T-helper 2 cell (primary cell): ENCODE data around the gene FGD5.

Experiments
- DNase-seq, 5 experiments: peaks; one replicate each; pipeline versions ENCODE4 v3.0.0 to v3.0.0-alpha.2; 2012 to 2022

The FGD5 gene

GRCh38 chr3:14857506-14857905 is 38.7 kb downstream of the FGD5 start:
- peak in 1 of 5 experiments; percentile 23 for DNase-seq

- DNase-seq, result no peak
Observed at GRCh38 chr3:14858105-14858504, 39.3 kb downstream of the FGD5 start.

DNA sequence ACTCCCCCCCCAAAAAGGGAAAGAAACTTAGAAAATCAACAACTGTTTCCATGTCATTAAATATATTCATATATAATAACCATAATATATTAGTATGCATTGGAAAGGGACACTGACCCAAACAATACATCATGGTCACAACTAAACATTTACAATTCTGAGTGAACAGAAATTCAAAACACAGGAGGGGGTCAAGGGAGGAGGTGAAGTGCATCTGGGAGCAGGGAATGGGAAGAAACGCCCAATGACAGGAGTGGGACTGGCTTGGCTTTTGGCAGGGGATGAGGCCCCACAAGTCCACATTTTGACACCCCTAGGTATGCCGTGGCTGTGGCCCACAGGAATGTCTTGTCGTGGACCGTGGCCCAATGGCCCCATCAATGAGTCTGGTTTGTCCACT is 41.1 kb downstream of the FGD5 start:
- no peak for DNase-seq

DNA sequence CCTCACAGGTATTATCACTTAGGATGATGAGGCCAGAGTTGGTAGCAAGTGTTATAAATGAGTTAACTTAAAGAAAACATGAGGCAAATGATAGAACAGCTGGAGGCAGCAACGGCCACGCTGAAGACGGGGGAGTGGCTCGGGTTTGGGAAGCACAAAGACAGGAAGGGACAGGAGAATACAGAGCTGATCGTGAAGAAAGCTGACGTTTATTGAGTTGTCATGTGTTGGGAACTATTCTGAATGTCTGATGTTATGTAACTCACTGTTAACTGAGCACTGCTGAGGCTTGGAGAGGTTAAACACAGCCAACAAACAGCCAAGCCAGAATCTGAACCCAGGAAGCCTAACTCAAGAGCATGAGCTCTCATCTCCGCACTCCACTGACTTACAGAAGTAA is 42.3 kb downstream of the FGD5 start:
- no peak for DNase-seq

DNA sequence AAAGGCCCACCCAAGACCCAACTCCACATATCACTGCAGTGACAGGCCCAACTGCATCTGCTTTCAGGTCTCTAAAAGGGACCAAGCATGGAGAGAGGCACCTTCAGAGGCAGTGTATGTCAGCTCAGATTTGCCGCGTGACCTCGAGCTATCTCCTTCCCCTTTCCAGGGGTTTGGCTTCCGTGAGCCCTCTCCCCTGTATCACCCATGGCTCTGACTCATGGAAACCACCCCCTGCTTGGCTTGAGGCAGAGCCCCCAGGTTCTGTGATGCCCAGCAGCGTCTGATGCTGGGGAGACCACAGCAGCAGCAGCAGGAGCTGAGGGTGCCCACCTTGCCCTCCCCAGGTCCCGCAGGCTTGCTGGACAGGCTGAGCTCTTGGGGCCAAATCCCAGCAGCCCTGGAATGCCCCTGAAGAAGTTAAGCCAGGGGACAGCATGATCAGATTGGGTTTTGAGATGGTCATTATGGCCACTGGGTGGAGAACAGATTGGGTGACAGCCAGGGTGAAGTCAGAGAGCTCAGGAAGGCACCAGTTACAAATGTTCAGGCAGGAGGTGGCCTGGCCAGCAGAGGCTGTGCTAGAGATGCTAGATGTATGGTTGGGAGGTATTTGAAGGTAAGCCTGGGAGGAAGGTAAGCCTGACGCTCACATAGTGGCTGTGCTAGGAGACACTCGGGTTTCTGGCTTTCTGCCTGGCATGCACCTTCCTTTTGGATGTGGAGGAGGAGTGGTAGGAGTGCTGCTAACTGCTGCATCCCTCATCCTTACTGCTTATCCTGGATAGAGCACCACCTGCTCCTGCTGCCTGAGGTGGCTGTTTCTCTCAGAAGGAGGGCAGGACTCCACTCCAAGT is 42.9 kb downstream of the FGD5 start:
- no peak for DNase-seq

- DNase-seq, result no peak
Observed at GRCh38 chr3:14862303-14862660, 43.5 kb downstream of the FGD5 start.

- no peak for DNase-seq
Observed at GRCh38 chr3:14862661-14863230, 44.0 kb downstream of the FGD5 start.

- DNase-seq, result no peak
Observed at GRCh38 chr3:14863333-14864100, 44.8 kb downstream of the FGD5 start.

DNA sequence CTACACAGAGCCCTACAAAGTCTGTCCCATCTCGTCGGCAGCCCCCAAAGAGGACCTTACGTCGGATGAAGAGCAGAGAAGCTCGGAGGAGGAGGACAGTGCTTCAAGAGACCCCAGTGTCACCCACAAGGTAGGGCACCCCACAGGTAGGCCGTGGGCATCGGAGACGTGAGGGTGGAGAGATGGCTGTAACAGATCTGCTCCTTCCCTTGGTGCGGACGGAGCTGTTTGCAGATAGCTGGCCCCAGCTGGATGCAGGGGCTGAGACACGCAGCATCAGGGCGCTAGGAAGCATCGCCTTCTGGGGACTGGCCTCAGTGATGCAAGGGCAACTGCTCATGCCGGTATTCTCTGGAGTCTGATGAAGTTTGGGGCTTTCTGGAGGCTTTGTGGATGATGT is 45.4 kb downstream of the FGD5 start:
- DNase-seq, result no peak

DNA sequence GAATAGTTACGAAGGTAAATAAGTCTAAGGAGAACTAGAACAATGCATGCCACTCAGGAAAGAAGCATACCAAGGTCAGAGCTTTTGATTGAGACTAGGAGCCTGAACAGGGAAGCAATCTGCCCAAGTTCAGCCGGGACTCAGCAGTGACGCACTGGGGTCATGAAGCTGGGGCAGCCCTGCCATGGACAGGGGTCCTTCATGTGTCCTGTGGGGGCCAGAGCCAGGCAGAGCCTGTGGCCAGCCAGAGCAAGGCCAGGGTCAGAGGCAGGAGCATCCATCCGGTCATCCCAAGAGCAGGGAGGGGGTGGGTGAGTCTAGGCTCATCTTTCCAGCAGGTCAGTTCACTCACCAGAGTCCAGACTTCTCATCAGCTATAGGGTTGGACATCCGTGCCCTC is 47.9 kb downstream of the FGD5 start:
- DNase-seq, result no peak

DNA sequence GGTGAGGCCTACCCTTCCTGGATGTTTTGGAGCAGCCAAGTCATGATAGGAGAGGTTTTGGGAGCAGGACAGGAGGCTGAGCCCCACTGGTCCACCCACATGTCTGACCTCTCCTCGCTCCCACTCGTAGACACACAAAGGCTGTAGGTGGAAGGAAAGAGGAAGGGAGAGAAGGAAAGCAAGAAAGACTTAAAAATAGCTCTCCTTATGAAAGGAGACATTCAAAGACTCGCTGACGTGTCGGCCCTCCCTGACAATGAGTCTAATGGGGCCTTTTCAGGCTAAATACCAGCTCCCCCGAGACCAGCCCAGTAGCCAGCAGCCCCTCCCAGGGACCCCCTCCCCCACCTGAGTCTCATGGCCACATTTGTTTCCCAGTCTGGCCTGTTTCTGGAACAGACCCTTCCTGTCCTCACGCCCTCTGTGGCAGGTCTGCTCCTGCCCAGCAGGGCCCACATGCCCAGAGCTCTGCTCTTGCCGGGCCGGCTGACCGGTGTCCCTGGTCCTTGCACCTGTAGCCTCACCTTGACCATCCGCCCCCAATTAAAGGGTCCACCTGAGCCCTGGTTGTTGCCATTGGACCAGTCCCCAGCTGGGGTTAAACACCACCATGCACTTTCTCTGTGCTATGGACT is 49.3 kb downstream of the FGD5 start:
- DNase-seq, result no peak

DNA sequence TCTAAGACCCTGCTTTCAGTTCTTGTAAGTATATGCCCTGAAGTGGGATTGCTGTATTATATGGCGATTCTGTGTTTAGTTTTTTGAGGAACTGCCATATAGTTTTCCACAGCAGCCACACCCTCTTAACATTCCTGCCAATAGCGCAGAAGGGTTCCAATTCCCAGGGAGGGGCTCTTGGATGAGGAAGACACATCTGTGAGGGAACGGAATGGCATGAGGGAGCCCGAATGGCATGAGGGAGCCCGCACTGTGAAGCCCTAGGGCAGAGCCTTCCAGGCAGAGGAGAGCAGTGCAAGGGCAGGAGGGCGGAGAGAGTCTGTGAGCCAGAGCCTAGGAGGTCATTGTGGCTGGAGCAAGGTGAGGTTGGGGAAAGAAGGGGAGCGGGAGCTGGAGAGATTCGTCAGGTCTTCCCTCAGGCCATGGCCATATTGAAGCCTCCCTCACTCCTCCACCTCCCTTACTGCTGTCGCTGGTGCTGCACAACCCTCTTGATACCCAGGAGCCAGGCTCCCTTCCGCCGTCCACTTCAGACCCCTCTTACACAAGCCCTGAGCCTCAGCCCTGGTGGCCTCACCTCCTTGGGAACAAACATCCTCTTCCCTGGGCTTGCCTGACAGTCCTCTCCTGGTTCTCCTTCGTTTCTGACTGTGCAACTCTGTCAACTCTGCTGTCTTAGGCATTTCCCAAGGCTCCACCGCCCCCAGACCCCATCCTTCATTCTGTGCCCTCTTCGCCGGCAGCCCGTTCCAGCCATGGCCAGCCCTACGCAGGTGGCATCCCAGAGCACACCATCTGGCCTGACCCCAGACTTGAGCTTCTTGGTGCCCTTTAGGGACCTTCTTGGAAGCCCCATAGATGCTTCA is 51.4 kb downstream of the FGD5 start:
- DNase-seq, result no peak

DNA sequence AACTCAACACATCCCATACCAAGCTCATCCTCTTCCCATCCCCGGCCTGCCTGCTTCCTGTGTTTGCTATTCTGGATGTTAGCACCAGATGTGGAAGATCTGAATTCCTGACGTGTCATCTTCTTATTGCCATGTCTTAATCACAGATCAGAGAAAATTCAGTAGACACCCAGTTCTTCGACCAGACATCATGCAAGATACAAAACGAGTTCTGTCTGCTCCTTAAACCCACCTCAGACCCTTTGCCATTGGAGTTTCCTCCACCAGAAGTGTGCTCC is 52.0 kb downstream of the FGD5 start:
- DNase-seq, result no peak

DNA sequence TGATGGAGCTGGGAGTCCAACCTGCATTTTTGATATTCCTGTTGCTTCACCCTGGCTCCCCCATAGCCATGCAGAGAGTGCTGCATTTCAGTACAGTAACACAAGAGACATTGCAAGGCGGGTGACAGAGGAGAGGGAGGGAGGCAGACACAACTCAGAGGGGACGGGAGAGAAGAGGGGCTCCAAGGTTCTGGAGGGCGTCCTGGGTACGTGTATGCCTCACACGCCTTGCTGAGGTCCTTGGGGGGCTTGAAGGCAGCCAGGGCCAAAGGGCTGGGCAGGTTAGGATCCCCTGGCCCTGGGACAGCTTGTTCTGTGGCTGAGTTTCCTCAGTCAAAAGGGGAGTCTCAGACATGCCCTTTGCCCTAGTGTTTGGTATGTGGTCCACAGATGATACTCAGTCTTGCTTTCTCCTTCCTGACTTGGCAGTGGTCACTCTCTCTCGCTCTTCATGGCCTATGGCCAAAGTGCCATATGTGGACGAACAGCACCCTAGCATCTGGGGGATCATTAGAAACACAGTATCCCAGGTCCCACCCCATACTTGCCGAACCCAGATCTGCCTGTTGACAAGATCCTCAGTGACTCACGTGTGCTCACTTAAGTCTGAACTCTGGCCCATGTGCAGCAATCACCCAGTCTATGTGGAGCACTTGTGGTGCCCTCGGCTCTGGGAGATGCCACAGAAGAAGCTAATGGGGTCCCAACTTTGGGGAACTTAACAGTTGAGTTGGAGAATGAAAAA is 52.9 kb downstream of the FGD5 start:
- DNase-seq, result no peak

DNA sequence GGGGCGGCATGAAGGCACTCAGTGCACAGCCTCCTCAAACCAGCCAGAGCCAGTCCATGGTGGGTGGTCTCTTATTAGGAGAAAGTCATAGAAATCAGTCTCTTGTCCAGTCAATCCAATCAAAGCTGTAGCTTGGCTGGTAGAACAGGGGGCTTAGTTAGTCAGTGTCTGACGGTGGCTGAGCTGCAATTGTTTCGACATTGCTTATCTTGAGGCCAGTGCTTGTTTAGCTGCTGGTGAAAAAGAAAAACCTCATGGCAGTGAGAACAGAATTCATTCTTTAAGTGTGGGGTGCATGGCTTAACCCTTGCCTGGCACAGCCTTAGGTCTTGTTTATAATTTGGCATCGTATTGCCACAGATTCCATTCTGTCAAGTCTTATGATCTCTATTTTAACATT is 53.9 kb downstream of the FGD5 start:
- no peak for DNase-seq

- DNase-seq, result no peak
Observed at GRCh38 chr3:14874784-14875183, 56.0 kb downstream of the FGD5 start.

GRCh38 chr3:14875411-14876175 is 56.8 kb downstream of the FGD5 start:
- DNase-seq, result no peak

GRCh38 chr3:14876921-14877333 is 58.2 kb downstream of the FGD5 start:
- no peak for DNase-seq

GRCh38 chr3:14877469-14877868 is 58.7 kb downstream of the FGD5 start:
- no peak for DNase-seq

GRCh38 chr3:14879211-14879874 is 60.6 kb downstream of the FGD5 start:
- peak in 1 of 5 experiments; percentile 59 for DNase-seq
